Measurements from ENCODE around the gene NPAS3.

- TF ChIP-seq CTCF (IDR thresholded peaks at IDR 0.05) (no peak), POLR2A (IDR thresholded peaks at IDR 0.05) (no peak)
Observed at GRCh38 chr14:33812601-33813000, 873.9 kb downstream of the NPAS3 start.
